ENCODE data around the gene SMPD3. TPM values are rescaled to one million over a fixed set of nuclear protein-coding genes. Genes with fewer than 3 reads are reported as not detected.

The SMPD3 gene
- total and polyA plus RNA-seq, 9 donors = 0.40 to 31.4 (median 2.2) TPM

DNA sequence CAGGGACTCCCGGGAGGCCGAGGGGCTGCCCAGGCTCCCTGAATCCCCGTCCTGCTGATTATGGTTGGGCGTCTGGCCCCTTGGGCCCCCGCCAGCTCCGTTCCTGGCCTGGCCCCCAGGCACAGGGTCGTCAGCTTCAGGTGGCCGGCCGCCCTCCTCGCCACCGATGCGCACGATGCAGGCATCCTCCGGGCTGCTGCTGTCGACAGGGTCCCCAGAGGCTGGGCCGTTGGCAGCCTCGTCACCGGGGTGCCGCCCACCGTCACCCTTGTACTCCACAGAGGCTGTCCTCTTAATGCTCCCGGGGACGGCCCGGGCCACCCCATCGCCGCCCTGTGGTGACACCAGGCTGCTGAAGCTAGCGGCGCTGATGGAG lies 77.0 kb downstream of the SMPD3 start:
- H3K27ac ChIP-seq = no peak overlapping the region
- DNase-seq = no peak

DNA sequence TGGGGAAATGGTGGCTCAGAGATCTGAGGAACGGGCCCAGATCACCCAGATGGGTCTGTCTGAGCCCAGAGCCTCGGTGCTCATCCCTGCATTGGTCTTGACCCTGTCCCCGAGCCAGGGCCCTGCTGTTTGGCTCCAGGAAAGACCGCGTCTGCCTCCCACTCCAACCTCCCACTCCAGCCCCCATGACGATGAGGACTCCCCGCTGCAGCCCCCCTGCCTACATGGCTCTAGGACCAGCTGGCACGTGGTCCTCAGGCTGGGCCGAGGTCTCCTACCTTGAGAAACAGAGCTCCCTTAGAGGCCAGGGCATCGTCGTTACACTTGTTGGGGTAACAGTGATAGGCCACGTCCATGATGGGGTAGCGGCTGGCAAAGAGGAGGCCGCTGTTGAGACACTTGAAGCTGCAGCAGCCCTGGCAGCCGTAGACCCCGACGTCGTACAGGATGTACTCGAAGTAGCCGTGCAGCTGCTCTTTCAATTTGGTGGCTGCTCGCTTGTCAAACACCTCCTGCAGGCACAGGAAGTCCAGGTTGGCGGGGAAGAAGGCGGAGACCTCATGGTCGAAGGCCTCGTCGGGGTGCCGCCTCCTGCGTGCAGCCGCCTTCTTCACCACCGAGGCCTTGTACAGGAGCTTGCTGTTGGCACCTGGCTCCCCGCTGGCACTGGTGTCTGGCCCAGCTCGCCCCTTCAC lies 77.6 kb downstream of the SMPD3 start:
- H3K4me3 ChIP-seq = no peak overlapping the region
- H3K4me1 ChIP-seq (ENCODE audit: insufficient read depth) = no peaks in the 10 kb centered on the region
- intact Hi-C loops (cut with DNase I) = no loop called here
- TF ChIP-seq, protein P1, sequence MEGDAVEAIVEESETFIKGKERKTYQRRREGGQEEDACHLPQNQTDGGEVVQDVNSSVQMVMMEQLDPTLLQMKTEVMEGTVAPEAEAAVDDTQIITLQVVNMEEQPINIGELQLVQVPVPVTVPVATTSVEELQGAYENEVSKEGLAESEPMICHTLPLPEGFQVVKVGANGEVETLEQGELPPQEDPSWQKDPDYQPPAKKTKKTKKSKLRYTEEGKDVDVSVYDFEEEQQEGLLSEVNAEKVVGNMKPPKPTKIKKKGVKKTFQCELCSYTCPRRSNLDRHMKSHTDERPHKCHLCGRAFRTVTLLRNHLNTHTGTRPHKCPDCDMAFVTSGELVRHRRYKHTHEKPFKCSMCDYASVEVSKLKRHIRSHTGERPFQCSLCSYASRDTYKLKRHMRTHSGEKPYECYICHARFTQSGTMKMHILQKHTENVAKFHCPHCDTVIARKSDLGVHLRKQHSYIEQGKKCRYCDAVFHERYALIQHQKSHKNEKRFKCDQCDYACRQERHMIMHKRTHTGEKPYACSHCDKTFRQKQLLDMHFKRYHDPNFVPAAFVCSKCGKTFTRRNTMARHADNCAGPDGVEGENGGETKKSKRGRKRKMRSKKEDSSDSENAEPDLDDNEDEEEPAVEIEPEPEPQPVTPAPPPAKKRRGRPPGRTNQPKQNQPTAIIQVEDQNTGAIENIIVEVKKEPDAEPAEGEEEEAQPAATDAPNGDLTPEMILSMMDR (IDR thresholded peaks at IDR 0.05) = no peak
- TF ChIP-seq EP300 (IDR thresholded peaks at IDR 0.05) = no peak
- no peak for TF ChIP-seq POLR2A (IDR thresholded peaks at IDR 0.05)
- 86 to 90% (median 87%) methylated on average over 32 of the region's 32 CpGs for WGBS, 3 donors
- H3K36me3 ChIP-seq = no peaks in the 10 kb centered on the region
- no peak for DNase-seq
- no peaks in the 10 kb centered on the region for H3K9me3 ChIP-seq
- H3K27ac ChIP-seq = no peak overlapping the region
- H3K27me3 ChIP-seq = no peaks in the 10 kb centered on the region

More for the DNA sequence above, 77.0 kb downstream of the SMPD3 start:
- intact Hi-C loops (cut with DNase I) = no loop called here
- H3K36me3 ChIP-seq = no peaks in the 10 kb centered on the region
- 91 to 94% (median 92%) methylated on average over 27 of the region's 27 CpGs for WGBS, 3 donors
- H3K4me3 ChIP-seq = no peak overlapping the region
- H3K4me1 ChIP-seq (ENCODE audit: insufficient read depth) = no peaks in the 10 kb centered on the region
- H3K9me3 ChIP-seq = no peaks in the 10 kb centered on the region
- no peaks in the 10 kb centered on the region for H3K27me3 ChIP-seq
- TF ChIP-seq EP300 (IDR thresholded peaks at IDR 0.05) = no peak
- no peak for TF ChIP-seq POLR2A (IDR thresholded peaks at IDR 0.05)
- TF ChIP-seq, protein P1 (IDR thresholded peaks at IDR 0.05) = no peak

DNA sequence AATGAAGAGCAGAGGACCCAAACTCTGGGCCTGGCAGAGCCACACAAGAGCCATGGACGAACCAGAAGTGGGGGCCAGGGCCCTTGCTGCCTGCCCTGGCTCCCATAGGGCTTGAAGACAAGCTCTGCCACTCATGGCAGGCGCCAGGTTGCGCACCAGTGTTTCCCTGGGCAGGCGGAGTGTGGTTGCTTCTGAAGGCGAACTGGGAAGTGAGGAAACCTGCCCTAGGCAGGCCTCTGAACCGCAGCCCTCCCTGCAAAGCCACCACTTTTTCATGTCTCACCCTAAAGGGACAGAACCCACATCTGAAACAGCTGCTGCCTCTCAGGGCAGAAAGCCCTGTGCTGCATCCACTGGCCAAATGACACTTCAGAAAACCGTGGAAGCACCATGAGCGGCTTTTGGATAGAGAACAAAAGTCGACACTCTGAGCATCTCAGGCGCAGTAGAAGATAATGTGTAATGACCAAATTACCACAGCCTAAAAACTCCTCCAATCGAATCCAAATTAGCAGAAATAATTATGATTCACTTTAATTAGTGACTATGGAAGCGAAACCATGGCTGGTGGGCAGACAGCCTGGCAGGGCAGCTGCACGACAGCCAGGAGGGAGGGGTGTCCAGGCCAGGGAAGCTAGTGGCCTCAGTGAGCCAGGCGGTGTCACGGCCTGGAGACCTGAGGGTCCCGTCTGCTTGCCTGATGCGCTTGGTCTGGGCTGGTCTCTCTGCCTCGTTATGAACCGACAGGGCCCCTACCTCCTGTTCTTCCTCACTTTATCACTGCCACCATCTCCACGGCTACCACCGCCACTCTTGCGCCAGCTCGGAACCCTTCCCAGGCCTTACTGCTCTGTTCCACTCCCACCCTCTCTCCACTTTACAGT lies 78.4 kb downstream of the SMPD3 start:
- no peak for TF ChIP-seq POLR2A (IDR thresholded peaks at IDR 0.05)
- TF ChIP-seq, protein P1 (IDR thresholded peaks at IDR 0.05) = no peak
- TF ChIP-seq EP300 (IDR thresholded peaks at IDR 0.05) = no peak
- 83 to 89% (median 85%) methylated on average over 23 of the region's 23 CpGs for WGBS, 3 donors

DNA sequence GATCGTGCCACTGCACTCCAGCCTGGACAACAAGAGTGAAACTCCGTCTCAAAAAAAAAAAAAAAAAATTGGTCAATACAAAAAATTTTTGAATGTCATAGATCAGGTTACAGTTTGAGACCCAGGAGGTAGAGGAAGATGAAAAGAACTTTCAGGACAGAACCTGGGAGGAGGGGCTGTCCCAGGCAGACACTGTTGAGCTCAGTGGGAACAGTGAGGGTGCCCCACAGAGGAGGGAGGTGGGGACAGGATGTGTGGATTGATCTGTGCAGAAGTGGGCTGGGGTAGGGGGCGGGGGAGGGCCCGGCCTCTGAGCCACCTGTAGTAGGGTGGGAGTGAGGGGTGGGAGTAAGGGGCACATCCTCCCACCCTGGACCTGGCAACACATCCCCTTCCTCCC lies 79.1 kb downstream of the SMPD3 start:
- TF ChIP-seq, protein P1 (IDR thresholded peaks at IDR 0.05) = no peak
- TF ChIP-seq POLR2A (IDR thresholded peaks at IDR 0.05) (no peak), EP300 (IDR thresholded peaks at IDR 0.05) (no peak)
- H3K36me3 ChIP-seq = no peaks in the 10 kb centered on the region
- H3K4me3 ChIP-seq = no peak overlapping the region
- no peak for DNase-seq
- no peak overlapping the region for H3K27ac ChIP-seq
- no peaks in the 10 kb centered on the region for H3K9me3 ChIP-seq
- 75 to 88% (median 83%) methylated on average over 4 of the region's 4 CpGs for WGBS, 3 donors
- no peaks in the 10 kb centered on the region for H3K27me3 ChIP-seq
- intact Hi-C loops (cut with DNase I) = loop anchor here in 2 of 4 donors (10.0 kb wide), 1 partner anchor 146 kb away; no protein-coding TSS in a partner anchor
- H3K4me1 ChIP-seq (ENCODE audit: insufficient read depth) = no peaks in the 10 kb centered on the region

More for the DNA sequence above, 78.4 kb downstream of the SMPD3 start:
- intact Hi-C loops (cut with DNase I) = loop anchor here in 2 of 4 donors (10.0 kb wide), 1 partner anchor 145 kb away; no protein-coding TSS in a partner anchor
- no peaks in the 10 kb centered on the region for H3K36me3 ChIP-seq
- H3K9me3 ChIP-seq = no peaks in the 10 kb centered on the region
- no peak overlapping the region for H3K27ac ChIP-seq
- H3K4me3 ChIP-seq = no peak overlapping the region
- H3K27me3 ChIP-seq = no peaks in the 10 kb centered on the region
- H3K4me1 ChIP-seq (ENCODE audit: insufficient read depth) = no peaks in the 10 kb centered on the region
- DNase-seq = no peak
